ENCODE data around the gene CACNA1B.

DNA sequence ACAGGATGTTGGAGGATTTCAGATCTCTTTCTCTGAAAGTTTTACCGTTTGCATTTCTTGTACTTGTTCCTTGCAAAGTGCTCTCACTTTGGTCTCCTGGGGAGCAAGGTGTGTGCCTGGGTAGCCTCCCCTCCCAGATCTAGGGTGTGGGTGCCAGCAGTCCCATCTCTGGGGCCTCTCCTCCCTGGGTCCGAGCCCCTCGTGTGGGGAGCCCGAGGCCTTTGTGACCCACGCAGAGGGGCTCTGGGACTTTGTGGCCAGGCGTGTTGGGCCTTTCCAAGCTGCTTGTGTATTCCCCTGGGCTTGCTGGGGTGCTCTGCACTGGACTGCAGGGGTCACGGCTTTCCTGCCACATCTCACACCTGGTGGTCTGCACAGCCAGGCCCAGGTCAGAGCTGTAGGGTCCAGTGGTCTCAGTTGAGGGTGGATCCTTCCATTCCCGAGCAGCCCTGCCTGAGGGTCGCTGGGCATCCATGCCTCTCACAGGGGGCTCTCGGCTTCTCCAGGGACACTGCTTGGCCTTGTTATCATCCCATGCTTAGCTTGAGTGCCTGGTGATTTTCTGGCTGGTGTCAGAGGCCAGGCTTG, 96.3 kb downstream of the CACNA1B start:
- TF ChIP-seq, protein P1, sequence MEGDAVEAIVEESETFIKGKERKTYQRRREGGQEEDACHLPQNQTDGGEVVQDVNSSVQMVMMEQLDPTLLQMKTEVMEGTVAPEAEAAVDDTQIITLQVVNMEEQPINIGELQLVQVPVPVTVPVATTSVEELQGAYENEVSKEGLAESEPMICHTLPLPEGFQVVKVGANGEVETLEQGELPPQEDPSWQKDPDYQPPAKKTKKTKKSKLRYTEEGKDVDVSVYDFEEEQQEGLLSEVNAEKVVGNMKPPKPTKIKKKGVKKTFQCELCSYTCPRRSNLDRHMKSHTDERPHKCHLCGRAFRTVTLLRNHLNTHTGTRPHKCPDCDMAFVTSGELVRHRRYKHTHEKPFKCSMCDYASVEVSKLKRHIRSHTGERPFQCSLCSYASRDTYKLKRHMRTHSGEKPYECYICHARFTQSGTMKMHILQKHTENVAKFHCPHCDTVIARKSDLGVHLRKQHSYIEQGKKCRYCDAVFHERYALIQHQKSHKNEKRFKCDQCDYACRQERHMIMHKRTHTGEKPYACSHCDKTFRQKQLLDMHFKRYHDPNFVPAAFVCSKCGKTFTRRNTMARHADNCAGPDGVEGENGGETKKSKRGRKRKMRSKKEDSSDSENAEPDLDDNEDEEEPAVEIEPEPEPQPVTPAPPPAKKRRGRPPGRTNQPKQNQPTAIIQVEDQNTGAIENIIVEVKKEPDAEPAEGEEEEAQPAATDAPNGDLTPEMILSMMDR (IDR thresholded peaks at IDR 0.05): no peak
- TF ChIP-seq POLR2A (IDR thresholded peaks at IDR 0.05; ENCODE audit: low read depth) (no peak), POLR2AphosphoS5 (IDR thresholded peaks at IDR 0.05) (no peak)

All from esophagus muscularis mucosa (tissue), 3 donors.